K562 (cell line): ENCODE results near the gene STAT6. TPM values are rescaled to one million over a fixed set of nuclear protein-coding genes. Genes with fewer than 3 reads are reported as not detected.

Experiments
- ARID1B ChIP-seq: fragments of 450-650 bp; IDR thresholded peaks from 2 replicates; pipeline ENCODE4 v1.6.1; 2016; ENCODE audit warnings: antibody characterized with exemption, mild to moderate bottlenecking, inconsistent platforms
- C11orf30 ChIP-seq: fragments of 450-650 bp; IDR thresholded peaks from 2 replicates; pipeline ENCODE4 v1.6.1; 2016; ENCODE audit warnings: low read depth, mild to moderate bottlenecking
- CSDE1 ChIP-seq, 2 experiments: fragments of 450-650 bp; IDR thresholded peaks; 2 replicates each; pipeline ENCODE4 v1.6.1; 2016; ENCODE audit warnings: mild to moderate bottlenecking in 1 of 2
- DPF2 ChIP-seq: fragments of 450-650 bp; IDR thresholded peaks from 2 replicates; pipeline ENCODE4 v1.6.1; 2016
- EP300 ChIP-seq: IDR thresholded peaks from 2 replicates; pipeline ENCODE4 v1.6.1; 2012; ENCODE audit warnings: low read length, improper control_type of control experiment
- FOXO4 ChIP-seq: fragments of 450-650 bp; formaldehyde crosslinking; IDR thresholded peaks from 2 replicates; pipeline ENCODE4 v1.4.0; 2020; ENCODE audit warnings: mild to moderate bottlenecking, moderate library complexity
- JUND ChIP-seq, 2 experiments: IDR thresholded peaks; 2 replicates in 1 of 2; 3 replicates in 1 of 2; pipeline ENCODE4 v1.6.1; 2011; ENCODE audit warnings: borderline replicate concordance in 2 of 2, low read depth in 2 of 2, low read length in 2 of 2, improper control_type of control experiment in 1 of 2, missing biosample characterization in 1 of 2, missing genetic modification characterization in 1 of 2, missing genetic modification reagents in 1 of 2
- MCM3 ChIP-seq: fragments of 450-650 bp; IDR thresholded peaks from 2 replicates; pipeline ENCODE4 v1.6.1; 2016
- MYBL2 ChIP-seq, 2 experiments: fragments of 450-650 bp in 1 of 2; sonication (generic) in 1 of 2; formaldehyde crosslinking in 1 of 2; IDR thresholded peaks; 2 replicates each; pipeline versions ENCODE4 v1.6.1 to v1.8.1; 2017 to 2022; ENCODE audit warnings: borderline replicate concordance in 1 of 2, inconsistent platforms in 1 of 2, low read depth in 1 of 2, mild to moderate bottlenecking in 1 of 2, missing genetic modification reagents in 1 of 2, moderate library complexity in 1 of 2
- MYC ChIP-seq, 2 experiments: fragments of 250-450 bp in 1 of 2; sonication (Bioruptor Pico) in 1 of 2; IDR thresholded peaks; 2 replicates each; pipeline versions ENCODE4 v1.5.1 to v1.6.1; 2012 to 2021; ENCODE audit warnings: low read depth in 2 of 2, borderline replicate concordance in 1 of 2, improper control_type of control experiment in 1 of 2, low read length in 1 of 2, mild to moderate bottlenecking in 1 of 2, moderate library complexity in 1 of 2
- NFIX ChIP-seq: fragments of 250-450 bp; sonication (Bioruptor Pico); IDR thresholded peaks from 2 replicates; pipeline ENCODE4 v1.4.0; 2020; ENCODE audit warnings: low read depth, mild to moderate bottlenecking, moderate library complexity
- PHB ChIP-seq: fragments of 250-450 bp; sonication (Bioruptor Pico); IDR thresholded peaks from 2 replicates; pipeline ENCODE4 v1.5.0; 2021
- POLR2A ChIP-seq: fragments of 450-650 bp; conservative IDR thresholded peaks from 2 replicates; pipeline ENCODE4 v1.6.1; 2016
- POLR2AphosphoS5 ChIP-seq: IDR thresholded peaks from 2 replicates; pipeline ENCODE4 v1.6.1; 2011; ENCODE audit warnings: mild to moderate bottlenecking, low read depth, low read length, moderate library complexity; ENCODE audit not compliant: control insufficient read depth, insufficient read depth
- POLR3A ChIP-seq: IDR thresholded peaks from 2 replicates; pipeline ENCODE4 v1.6.1; 2011; ENCODE audit warnings: borderline replicate concordance, mild to moderate bottlenecking, moderate library complexity; ENCODE audit not compliant: insufficient read length, insufficient read depth; ENCODE audit errors: extremely low read depth
- POU5F1 ChIP-seq: fragments of 150-350 bp; IDR thresholded peaks from 2 replicates; pipeline ENCODE4 v1.6.1; 2014; ENCODE audit warnings: borderline replicate concordance, low read length, low read depth, mild to moderate bottlenecking; ENCODE audit not compliant: partially characterized antibody
- PTTG1 ChIP-seq: fragments of 450-650 bp; IDR thresholded peaks from 2 replicates; pipeline ENCODE4 v1.6.1; 2016; ENCODE audit warnings: low read depth, mild to moderate bottlenecking, missing genetic modification characterization, missing compliant biosample characterization
- THAP12 ChIP-seq: fragments of 250-450 bp; sonication (Bioruptor Pico); IDR thresholded peaks from 2 replicates; pipeline ENCODE4 v1.9.0; 2021; ENCODE audit warnings: mild to moderate bottlenecking, inconsistent platforms
- TRIM24 ChIP-seq, 2 experiments: fragments of 450-650 bp; IDR thresholded peaks; 2 replicates each; pipeline ENCODE4 v1.6.1; 2016
- ZBTB8A ChIP-seq: fragments of 450-650 bp; IDR thresholded peaks from 2 replicates; pipeline ENCODE4 v1.6.1; 2018; ENCODE audit warnings: mild to moderate bottlenecking, moderate library complexity; ENCODE audit not compliant: partially characterized antibody
- ZC3H11A ChIP-seq: IDR thresholded peaks from 2 replicates; pipeline ENCODE4 v1.6.1; 2012; ENCODE audit warnings: low read depth, low read length, improper control_type of control experiment
- ZFP1 ChIP-seq: fragments of 450-650 bp; formaldehyde crosslinking; IDR thresholded peaks from 2 replicates; pipeline ENCODE4 v1.4.0; 2020; ENCODE audit warnings: mild to moderate bottlenecking, mixed read lengths
- ZKSCAN1 ChIP-seq: fragments of 150-350 bp; IDR thresholded peaks from 2 replicates; pipeline ENCODE4 v1.6.1; 2016; ENCODE audit warnings: low read depth, low read length
- ZKSCAN3 ChIP-seq: fragments of 250-450 bp; sonication (Bioruptor Pico); IDR thresholded peaks from 2 replicates; pipeline ENCODE4 v1.4.0; 2020
- ZNF217 ChIP-seq: sonication (generic); formaldehyde crosslinking; IDR thresholded peaks from 2 replicates; pipeline ENCODE4 v1.8.0; 2022; ENCODE audit warnings: mild to moderate bottlenecking, missing genetic modification reagents
- ZNF436 ChIP-seq: fragments of 250-450, 450-650 bp; sonication (Bioruptor Pico); formaldehyde crosslinking; IDR thresholded peaks from 2 replicates; pipeline ENCODE4 v1.7.0; 2020; ENCODE audit warnings: mild to moderate bottlenecking
- polyA plus RNA-seq, 8 experiments: library from polyadenylated mRNA; depleted of rRNA in 4 of 8; stranded (reverse) in 5 of 8; unstranded in 3 of 8; fragments of >200 nt; fragmentation: Nextera tagmentation in 2 of 8; fragmentation: Illumina TruSeq in 1 of 8; extraction: Ambion mirVana in 2 of 8; extraction: Trizol in 1 of 8; gene quantifications; 2 replicates each; pipeline versions ENCODE4 v1.2.1 to v1.2.3, GENCODE V29; 2011 to 2014; ENCODE audit warnings: inconsistent platforms in 1 of 8, missing spikeins in 1 of 8
- total RNA-seq, 7 experiments: library from RNA; depleted of rRNA in 6 of 7; stranded (reverse); fragments of >200 nt in 6 of 7; fragmentation: Illumina TruSeq in 2 of 7; extraction: Trizol in 2 of 7; gene quantifications; 2 replicates each; pipeline versions ENCODE4 v1.2.1 to v1.2.3, GENCODE V29; 2011 to 2021; ENCODE audit warnings: low replicate concordance in 1 of 7

Gene STAT6
- total and polyA plus RNA-seq, 9 of the 15 experiments (the other 6 are each of a cell fraction or from before 2014, with no cell fraction given), result 2.4 to 49.5 (median 26.5) TPM

GRCh38 chr12:57111031-57111734 is at the start of gene STAT6 (continued):
- TF ChIP-seq THAP12 (CRISPR knock-in tag), result no peak
- peak; percentile 76 for TF ChIP-seq DPF2
- no peak for TF ChIP-seq NFIX (CRISPR knock-in tag)
- TF ChIP-seq ZKSCAN1, result 0 out of 2 replicates have a peak, but pooled peaks have one; percentile 37
- no peak for TF ChIP-seq ZFP1
- TF ChIP-seq FOXO4, result no peak
- TF ChIP-seq MYC (IDR thresholded peaks at IDR 0.05; ENCODE audit: low read depth, low read length), result peak; percentile 68
- TF ChIP-seq MYC (CRISPR knock-in tag; IDR thresholded peaks at IDR 0.05; ENCODE audit: borderline replicate concordance, low read depth), result 0 out of 2 replicates have a peak, but pooled peaks have one; percentile 19
- TF ChIP-seq POLR2A, result peak; percentile 85
- TF ChIP-seq ZC3H11A, result no peak
- peak; percentile 33; the same call in 1 of the 2 replicates for TF ChIP-seq POLR2AphosphoS5
- no peak for TF ChIP-seq ZBTB8A
- 0 out of 2 replicates have a peak, but pooled peaks have one; percentile 10 for TF ChIP-seq EP300
- TF ChIP-seq MYBL2 (IDR thresholded peaks at IDR 0.05; ENCODE audit: low read depth), result no peak
- TF ChIP-seq MYBL2 (CRISPR knock-in tag; IDR thresholded peaks at IDR 0.05; ENCODE audit: borderline replicate concordance), result no peak
- peak; percentile 80 for TF ChIP-seq MCM3
- TF ChIP-seq PTTG1, result no peak
- peak; percentile 74 for TF ChIP-seq ARID1B
- no peak for TF ChIP-seq ZKSCAN3 (CRISPR knock-in tag)
- TF ChIP-seq ZNF436, result no peak
- no peak for TF ChIP-seq C11orf30
- no peak for TF ChIP-seq CSDE1 (IDR thresholded peaks at IDR 0.05)
- TF ChIP-seq PHB (CRISPR knock-in tag), result no peak
- TF ChIP-seq JUND (IDR thresholded peaks at IDR 0.05; ENCODE audit: borderline replicate concordance, low read depth, low read length), result peak; percentile 42
- no peak; the same call in 2 of the 3 replicates for TF ChIP-seq JUND (tag; IDR thresholded peaks at IDR 0.05; ENCODE audit: borderline replicate concordance, low read depth, low read length)
- TF ChIP-seq TRIM24 (IDR thresholded peaks at IDR 0.05), result no peak
- no peak for TF ChIP-seq ZNF217 (CRISPR knock-in tag)
- no peak for TF ChIP-seq POU5F1
- no peak for TF ChIP-seq POLR3A
